NCI-H1048 (cell line): Measurements from ENCODE around the gene EBP.
"Not testable (repeated sequence)": the region's sequence is repeated elsewhere in the genome, so short reads cannot be mapped to it uniquely, and the experiment has no call there.

Experiments used
- DNase-seq: peaks from one replicate; lab custom pipeline; 2025; lab: John Stamatoyannopoulos, UW

Gene EBP

DNA sequence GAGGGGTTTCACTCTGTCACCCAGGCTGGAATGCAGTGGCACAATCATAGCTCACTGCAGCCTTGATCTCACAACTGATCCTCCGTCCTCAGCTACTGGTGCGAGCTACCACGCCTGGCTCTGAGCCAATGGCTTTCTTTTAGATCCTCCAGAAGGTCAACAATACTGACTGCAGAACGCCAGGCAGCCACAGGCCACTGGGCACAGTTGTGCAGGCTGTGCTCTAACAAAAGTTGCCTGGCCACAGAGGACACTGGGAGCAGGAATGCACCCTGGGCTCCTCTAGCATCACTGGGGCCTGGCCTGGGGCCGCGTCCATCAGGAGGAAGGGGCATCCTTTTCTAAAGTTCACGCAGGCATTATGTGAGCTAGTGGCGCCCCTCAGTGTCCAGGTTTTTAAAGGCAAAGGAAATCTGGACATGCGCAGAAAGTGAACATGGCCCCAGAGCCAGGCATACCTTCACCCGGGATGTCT is 27.7 kb upstream of the EBP start:
- DNase-seq: no peak

- no peak for DNase-seq
Observed at GRCh38 chrX:48496660-48497059, 24.9 kb upstream of the EBP start.

DNA sequence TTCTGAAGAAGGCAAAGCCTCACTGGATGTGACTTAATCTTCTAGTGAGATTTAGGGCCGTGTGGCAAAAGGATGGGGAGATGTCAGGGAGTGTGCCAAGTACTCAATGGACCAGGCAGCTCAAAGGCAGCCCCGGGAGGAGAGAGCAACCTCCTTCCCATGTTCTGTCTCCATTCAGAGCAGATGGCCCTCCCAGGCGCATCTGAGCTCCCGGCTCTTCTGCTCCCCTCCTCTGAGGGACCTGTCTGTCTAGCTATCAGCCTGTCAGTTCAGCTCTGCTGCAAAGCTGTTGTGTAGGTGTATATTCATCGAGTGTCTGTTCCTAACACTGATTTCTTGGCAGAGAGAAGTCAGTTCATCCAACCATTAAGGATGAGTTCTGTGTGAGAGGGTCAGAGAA is 23.7 kb upstream of the EBP start:
- no peak for DNase-seq

DNA sequence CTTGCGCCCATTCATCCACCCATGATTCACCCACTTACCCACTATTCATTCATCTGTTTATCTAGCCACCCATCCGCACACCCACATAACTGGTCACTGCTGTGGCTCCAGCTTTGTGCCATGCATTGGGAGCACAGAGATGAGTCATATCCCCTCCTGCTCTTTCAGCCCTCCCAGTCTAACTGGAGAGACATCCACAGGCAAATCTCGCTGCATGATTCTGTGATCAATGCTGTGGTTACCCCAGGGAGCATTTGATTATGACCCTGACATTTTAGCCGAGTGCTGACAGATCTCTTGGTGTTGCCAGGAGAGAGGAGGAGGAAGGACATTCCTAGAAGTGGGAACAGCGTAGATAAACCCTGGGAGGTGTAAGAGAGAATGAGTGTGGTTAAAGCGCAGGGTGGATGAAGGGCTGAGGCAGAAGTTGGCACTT is 23.2 kb upstream of the EBP start:
- DNase-seq: no peak

DNA sequence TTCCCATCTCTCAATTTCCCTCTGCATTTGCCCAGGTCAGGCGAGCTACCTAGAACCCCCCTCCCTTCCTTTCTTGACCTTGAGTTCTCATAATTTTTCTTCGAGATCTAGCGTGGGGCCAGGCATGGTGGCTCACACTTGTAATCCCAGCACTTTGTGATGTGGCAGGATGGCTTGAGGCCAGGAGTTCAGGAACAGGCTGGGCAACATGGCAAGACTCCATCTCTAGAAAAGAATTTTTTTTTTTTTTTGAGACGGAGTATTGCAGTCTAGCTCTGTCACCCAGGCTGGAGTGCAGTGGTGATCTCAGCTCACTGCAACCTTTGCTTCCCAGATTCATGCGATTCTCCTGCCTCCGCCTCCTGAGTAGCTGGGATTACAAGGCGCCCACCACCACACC is 17.3 kb upstream of the EBP start:
- no peak for DNase-seq

- DNase-seq: no peak
Observed at GRCh38 chrX:48505481-48505880, 16.1 kb upstream of the EBP start.

DNA sequence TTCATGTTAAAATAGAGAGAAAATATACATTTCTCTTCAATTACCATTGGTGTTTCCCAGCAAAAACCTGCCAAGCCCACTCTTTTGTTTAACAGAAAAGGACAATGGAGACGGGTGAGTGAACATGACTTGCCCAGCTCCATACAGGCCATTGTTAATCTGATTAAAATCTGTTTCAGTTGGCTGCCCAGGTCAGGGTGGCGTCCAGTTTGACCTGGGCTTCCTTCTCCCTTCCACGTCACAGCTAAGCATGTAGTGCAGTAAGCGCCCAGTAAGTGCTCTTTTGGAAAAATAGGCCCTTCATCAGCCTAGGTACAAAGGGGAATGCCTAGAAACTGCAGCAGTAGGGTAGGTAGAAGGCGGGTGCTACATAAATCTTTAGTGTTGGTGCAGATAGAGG is 14.4 kb upstream of the EBP start:
- DNase-seq: no peak

- no peak for DNase-seq
Observed at GRCh38 chrX:48508400-48509244, 13.0 kb upstream of the EBP start, which contains the start of gene PORCN. TSS of gene PORCN (plus strand) at chrX:48508992. CDS start at chrX:48509821, 829 bp downstream.

- no peak for DNase-seq
Observed at GRCh38 chrX:48509245-48509590, 12.4 kb upstream of the EBP start.

GRCh38 chrX:48509619-48510018 is 12.0 kb upstream of the EBP start:
- DNase-seq: no peak

GRCh38 chrX:48511560-48511959 is 10.0 kb upstream of the EBP start:
- DNase-seq: no peak

DNA sequence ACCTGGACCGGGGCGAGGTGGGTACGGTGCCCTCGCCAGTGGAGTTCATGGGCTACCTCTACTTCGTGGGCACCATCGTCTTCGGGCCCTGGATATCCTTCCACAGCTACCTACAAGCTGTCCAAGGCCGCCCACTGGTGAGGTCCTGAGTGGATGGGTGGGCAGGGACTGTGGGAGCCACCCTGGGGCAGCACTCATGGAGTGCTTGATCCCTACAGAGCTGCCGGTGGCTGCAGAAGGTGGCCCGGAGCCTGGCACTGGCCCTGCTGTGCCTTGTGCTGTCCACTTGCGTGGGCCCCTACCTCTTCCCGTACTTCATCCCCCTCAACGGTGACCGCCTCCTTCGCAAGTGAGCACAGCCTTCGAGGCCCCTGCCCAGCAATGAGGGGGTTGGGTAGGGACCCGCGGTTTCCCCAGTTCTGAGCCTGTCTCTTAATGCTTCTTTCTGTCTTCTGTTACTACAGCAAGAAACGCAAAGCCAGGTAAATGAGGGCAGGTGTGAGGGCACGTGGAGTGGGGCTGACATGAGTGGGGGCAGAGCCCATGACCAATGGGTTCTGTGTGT is 9.2 kb upstream of the EBP start:
- no peak for DNase-seq

- no peak for DNase-seq
Observed at GRCh38 chrX:48513670-48514069, 7.9 kb upstream of the EBP start.

DNA sequence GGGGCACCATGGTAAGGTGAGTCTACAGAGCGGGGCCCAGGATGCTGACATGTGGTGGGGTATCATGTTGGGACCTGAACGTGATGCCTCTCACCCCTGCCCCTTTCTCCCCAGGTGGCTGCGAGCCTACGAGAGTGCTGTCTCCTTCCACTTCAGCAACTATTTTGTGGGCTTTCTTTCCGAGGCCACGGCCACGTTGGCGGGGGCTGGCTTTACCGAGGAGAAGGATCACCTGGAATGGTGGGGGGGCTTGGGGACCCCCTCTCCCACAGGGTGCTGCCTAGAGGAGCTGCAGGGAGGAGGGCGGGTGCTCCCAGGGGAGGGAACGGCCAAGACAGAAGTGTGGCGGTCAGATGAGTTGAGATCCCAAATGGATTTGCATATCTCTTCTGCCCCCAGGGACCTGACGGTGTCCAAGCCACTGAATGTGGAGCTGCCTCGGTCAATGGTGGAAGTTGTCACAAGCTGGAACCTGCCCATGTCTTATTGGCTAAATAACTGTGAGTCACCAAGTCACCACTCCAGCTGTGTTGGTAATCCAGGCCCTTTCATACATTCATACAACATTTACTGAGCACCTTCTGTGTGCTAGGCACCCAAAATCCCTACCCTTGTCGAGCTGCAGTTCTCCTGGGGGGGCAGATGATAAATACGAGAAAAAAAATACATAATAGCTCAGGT is 7.3 kb upstream of the EBP start:
- DNase-seq: no peak

DNA sequence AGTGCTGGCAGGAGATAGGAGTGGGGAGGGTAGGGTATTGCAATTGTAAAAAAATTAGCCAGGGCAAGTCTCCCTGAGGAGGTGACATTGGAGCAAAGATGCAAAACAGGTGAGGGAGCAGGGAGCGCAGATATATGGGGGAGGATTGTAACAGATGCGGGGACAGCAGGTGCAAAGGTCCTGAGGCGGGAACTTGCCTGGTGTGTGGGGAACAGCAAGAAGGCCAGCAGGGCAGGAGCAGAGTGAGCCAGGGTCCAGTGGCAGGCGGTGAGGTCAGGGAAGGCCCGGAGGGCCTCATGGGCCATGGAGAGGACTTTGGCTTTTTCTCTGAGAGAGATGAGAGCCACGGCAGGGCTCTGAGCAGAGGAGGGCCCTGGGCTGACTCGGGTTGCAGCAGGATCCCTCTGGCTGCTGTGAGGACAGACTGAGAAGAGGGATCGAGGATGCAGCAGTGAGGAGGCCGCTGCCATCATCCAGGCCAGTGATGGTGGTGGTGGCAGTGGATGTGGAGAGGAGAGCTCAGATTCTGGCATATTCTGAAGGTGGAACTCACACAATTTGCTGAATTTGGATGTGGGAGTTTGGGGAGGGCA is 6.6 kb upstream of the EBP start:
- no peak for DNase-seq

GRCh38 chrX:48515842-48516241 is 5.8 kb upstream of the EBP start:
- DNase-seq: no peak

DNA sequence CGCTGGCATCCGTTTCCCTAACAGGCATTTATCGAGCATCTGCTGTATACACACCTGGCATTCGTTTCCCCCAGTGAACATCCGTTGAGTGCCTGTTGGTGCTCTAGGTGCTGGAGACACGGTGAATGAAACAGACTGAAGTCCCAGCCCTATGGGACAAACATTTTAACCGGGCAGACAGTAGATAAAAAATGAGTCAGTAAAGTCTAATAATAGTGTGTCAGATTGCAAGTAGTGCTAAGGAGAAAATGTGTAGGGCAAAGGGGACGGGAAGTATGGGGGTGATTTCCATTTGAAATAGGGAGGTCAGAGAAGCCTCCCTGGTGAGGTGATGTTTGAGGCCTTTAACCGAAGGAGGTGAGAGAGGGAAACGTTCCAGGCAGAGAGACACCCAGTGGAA is 5.3 kb upstream of the EBP start:
- DNase-seq: no peak

- no peak for DNase-seq
Observed at GRCh38 chrX:48516987-48517386, 4.6 kb upstream of the EBP start.

GRCh38 chrX:48519481-48519880 is 2.1 kb upstream of the EBP start:
- not testable (repeated sequence) for DNase-seq

DNA sequence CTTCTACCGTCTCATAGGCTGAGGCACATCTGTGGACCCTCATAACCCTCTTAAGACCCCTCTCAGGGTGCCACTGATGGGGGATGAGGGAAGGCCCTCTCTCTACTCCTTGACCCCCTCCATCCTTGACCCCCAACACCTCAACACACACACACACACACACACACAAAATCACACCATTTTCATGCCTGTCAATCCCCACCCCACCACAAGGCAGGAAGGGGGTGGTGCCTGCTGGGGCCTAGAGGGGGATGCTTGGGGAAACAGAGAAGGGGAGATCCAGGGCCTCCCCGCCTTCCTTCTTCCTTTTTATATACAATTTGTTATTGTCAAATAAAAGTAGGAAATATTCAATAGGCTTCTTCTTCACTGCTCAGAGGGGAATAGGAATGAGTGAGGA is 1.2 kb upstream of the EBP start:
- no peak for DNase-seq

- no peak for DNase-seq
Observed at GRCh38 chrX:48520976-48521352, 644 bp upstream of the EBP start.

- no peak for DNase-seq
Observed at GRCh38 chrX:48522291-48522690, 683 bp downstream of the EBP start.

DNA sequence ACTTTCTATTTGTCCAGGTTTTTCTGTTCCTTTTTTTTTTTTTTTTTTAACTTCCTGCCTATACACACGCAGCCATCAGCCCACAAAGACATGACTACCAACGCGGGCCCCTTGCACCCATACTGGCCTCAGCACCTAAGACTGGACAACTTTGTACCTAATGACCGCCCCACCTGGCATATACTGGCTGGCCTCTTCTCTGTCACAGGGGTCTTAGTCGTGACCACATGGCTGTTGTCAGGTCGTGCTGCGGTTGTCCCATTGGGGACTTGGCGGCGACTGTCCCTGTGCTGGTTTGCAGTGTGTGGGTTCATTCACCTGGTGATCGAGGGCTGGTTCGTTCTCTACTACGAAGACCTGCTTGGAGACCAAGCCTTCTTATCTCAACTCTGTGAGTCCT is 2.1 kb downstream of the EBP start:
- DNase-seq: no peak
